GM19043 (cell line): ENCODE results near the gene GRM3.

ENCODE experiments used
- ATAC-seq: cut with Tn5 transposase; IDR thresholded peaks from one replicate; pipeline ENCODE4 v1.9.1; 2021; ENCODE audit warnings: low read depth; ENCODE audit not compliant: unreplicated experiment

Gene GRM3

DNA sequence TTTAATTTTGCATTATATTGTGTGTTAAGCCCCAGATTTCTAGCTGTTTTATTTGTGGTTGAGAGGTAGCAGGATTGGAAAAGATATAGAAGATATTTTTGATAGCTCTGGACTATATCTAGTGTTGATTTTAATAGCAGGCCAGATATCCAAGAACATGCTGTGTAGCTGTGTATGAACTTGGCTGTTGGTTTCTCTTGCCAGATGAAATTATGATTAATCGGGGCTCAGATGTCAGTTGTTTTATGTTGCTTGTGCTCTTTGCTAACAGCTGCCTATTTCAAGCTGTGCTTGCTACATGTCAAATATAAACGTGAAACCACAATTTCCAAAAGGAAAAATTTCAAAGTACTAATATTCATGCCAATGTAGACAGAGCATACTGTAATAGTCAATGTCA is 141.1 kb downstream of the GRM3 start:
- no peak for ATAC-seq

DNA sequence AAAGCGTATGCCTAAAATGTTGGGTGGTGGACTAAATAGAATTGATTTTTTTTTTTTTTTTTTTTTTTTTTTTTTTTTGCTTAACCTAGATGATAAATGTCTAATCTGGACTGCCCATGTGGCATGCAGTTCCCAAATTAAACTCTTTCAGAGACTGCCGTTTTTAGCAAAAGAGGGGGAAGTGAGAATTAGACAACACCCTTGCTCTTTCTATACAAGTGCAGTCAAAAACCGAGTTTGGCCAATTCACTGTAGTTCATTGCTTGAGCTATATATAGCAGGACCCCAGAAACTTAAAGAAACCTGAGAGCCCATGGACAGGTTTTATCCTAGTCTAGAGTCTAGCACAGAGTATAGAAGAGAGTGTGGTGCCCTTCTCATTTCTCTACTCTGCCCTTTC is 141.9 kb downstream of the GRM3 start:
- ATAC-seq = peak; percentile 81

- ATAC-seq = no peak
Measured at GRCh38 chr7:86786376-86786775, 142.7 kb downstream of the GRM3 start.

GRCh38 chr7:86788948-86789347 is 145.2 kb downstream of the GRM3 start:
- ATAC-seq = no peak

GRCh38 chr7:86790383-86790782 is 146.7 kb downstream of the GRM3 start:
- ATAC-seq = no peak

DNA sequence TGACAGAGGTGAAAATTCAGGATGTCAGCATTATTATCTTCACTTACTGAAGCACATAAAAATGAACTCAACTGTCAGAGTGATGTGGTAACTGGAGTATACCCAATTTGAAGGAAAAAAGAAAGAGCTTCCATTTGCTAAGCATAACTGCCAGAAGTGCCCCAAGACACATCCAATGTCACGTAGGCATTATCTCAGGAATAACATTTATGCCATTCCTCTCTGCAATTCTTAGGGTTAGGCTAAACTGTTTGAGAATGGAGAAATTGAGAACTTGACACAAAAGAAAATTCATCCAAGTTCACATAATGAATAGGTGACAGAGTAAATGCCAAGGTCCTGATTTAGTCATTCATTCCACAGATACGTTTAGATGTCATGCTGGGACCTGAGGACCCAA is 148.6 kb downstream of the GRM3 start:
- no peak for ATAC-seq

DNA sequence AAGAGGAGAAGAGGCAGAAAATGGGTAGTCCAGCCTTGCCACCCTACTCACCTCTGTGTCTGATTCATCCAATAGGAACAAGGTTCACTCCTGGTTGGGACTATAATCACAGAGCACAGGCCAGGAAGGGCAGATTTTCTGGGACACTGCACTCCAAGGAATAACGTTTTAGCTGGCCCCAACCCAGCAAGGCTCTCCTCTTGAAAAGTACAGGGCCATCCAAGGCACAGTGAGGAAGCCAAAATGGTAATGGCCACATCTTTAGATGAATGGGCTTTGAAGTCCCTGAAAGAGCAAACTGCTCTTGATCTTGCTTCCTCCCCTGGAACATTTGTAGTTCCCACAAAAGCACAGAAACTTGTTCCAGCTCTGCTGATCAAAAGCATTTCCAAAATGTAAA is 149.4 kb downstream of the GRM3 start:
- no peak for ATAC-seq

DNA sequence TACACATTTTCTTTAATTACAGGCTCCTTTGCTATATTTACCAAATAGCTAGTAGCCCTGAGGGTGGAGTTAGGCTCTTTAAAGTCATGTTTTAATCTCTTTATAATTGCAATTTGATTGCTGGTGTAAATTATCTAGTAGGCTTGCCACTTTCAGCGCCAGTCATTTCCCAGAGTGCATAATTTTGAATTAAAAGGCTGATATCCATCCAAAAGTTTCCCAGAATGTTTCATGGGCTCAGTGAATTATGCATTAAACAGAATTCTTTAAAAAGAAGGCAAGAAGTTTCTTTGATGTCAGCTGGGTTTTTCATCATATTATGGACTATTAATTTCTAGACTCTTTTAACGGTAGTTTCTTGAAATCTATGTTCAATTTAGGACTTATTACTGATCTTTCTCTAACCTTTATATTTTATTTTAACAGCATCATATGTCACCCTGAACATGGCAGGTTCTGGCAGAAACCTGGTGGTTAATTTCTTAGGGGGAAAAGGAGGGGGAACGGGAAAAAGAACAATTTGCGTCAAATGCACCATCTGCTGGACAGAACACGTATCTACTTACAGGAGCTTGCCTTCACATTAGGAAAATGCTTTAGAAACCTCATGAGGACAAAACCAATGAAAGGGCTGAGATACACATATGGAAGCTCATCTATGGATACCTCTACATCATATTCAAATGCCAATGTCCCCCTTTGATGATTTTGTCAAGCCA is 171.1 kb downstream of the GRM3 start:
- no peak for ATAC-seq

GRCh38 chr7:86815556-86815955 is 171.8 kb downstream of the GRM3 start:
- no peak for ATAC-seq

GRCh38 chr7:86818903-86819302 is 175.2 kb downstream of the GRM3 start:
- ATAC-seq = no peak

- ATAC-seq = no peak
Measured at GRCh38 chr7:86823769-86824168, 180.1 kb downstream of the GRM3 start.

- ATAC-seq = no peak
Measured at GRCh38 chr7:86825264-86825663, 181.6 kb downstream of the GRM3 start.

DNA sequence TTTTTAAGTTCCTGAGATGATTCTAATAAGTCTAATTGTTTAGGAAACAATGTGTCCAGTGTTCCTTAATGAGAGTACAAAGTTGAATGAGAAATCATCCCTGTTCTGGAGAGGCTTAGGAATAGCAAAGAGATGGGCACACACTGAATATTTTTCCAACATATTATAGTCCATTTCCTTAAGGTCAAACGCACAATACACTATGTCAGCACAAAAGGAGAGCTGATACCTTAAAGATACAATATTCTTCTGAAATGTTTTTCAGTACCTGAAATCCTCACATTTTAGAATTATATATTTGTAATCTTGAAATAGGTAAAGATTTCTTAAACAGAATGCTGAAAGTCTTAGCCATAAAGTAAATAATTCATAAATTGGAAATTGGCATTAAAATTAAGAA is 183.2 kb downstream of the GRM3 start:
- ATAC-seq = no peak

- ATAC-seq = no peak
Measured at GRCh38 chr7:86833360-86833759, 189.7 kb downstream of the GRM3 start.

- ATAC-seq = no peak
Measured at GRCh38 chr7:86837235-86837634, 193.5 kb downstream of the GRM3 start.

- no peak for ATAC-seq
Measured at GRCh38 chr7:86844608-86845007, 200.9 kb downstream of the GRM3 start.

GRCh38 chr7:86846494-86847190 is 202.9 kb downstream of the GRM3 start:
- no peak for ATAC-seq

DNA sequence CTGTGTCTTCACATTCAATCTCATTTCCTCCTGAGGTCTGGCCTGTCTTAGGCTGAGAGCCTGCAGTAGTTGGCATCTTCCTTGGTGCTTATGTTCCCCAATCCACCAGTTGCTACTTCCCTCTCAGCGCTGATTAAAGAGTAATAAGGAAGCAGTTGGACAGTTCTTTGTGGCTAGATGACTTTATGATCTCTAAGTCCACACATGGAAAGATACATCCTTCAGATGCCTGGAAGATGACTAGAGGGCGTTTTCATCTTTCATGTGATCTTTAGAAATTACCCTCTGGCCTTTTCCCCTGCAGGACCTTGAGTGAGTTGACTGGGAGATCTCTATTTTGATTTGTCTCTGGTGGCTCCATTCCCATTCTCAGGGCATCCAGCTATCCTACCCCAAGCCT is 204.5 kb downstream of the GRM3 start:
- ATAC-seq = no peak

DNA sequence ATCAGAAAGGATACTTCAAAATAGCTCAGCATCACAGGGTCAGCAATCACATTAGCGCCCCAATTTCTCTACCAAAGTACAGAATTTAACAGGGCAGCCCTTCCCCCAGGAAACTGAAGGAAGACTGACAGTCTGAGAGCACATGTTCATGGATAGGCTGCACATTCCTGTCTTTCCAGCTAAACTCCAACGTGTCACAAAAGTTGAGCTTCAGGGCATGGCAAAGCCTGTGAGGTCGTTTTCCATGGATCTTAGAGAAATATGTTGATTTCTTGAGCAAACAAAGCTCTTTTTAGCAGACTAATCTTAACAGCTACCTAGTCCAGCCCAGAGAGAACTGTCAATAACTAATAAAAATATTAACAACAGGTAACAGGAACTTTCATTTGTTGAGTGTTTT is 207.9 kb downstream of the GRM3 start:
- ATAC-seq = no peak

GRCh38 chr7:86863452-86863851 is 219.7 kb downstream of the GRM3 start:
- no peak for ATAC-seq

GRCh38 chr7:86867163-86867762 is 223.6 kb downstream of the GRM3 start:
- ATAC-seq = no peak

- no peak for ATAC-seq
Measured at GRCh38 chr7:86876146-86876545, 232.4 kb downstream of the GRM3 start.
